Keratinocyte (primary cell): ENCODE measurements around the gene APOB. TPM values are rescaled to one million over a fixed set of nuclear protein-coding genes. Genes with fewer than 3 reads are reported as not detected.

ENCODE experiments used
- DNase-seq: peaks from one replicate; pipeline ENCODE4 v3.0.0-alpha.2; 2011; ENCODE audit warnings: low read depth, missing footprints, low spot score
- FAIRE-seq: peaks from 2 replicates; lab custom pipeline; 2011; peaks lifted over from hg19 to GRCh38; lab: Jason Lieb, UNC
- H2AFZ ChIP-seq: 2 replicates; pipeline ENCODE4 v1.6.0; 2012; ENCODE audit warnings: low read length, control low read depth, inconsistent platforms; ENCODE audit not compliant: control insufficient read depth
- H3K27ac ChIP-seq: 2 replicates; pipeline ENCODE4 v1.5.1; 2011; ENCODE audit warnings: low read length; ENCODE audit not compliant: control insufficient read depth, insufficient read depth
- H3K27me3 ChIP-seq: 3 replicates; pipeline ENCODE4 v1.6.0; 2011; ENCODE audit warnings: low read length; ENCODE audit not compliant: control insufficient read depth, insufficient read depth; ENCODE audit errors: extremely low read depth
- H3K36me3 ChIP-seq, 2 experiments: 2 replicates in 1 of 2; 3 replicates in 1 of 2; pipeline ENCODE4 v1.5.1; 2011; ENCODE audit warnings: low read length in 2 of 2, mild to moderate bottlenecking in 1 of 2; ENCODE audit not compliant: control insufficient read depth in 2 of 2, insufficient read depth in 2 of 2; ENCODE audit errors: extremely low read depth in 1 of 2
- H3K4me1 ChIP-seq: 3 replicates; pipeline ENCODE4 v1.5.1; 2011; ENCODE audit warnings: low read length; ENCODE audit not compliant: control insufficient read depth, insufficient read depth; ENCODE audit errors: extremely low read depth
- H3K4me2 ChIP-seq: 3 replicates; pipeline ENCODE4 v1.6.0; 2011; ENCODE audit warnings: low read depth, low read length; ENCODE audit not compliant: control insufficient read depth, insufficient read depth; ENCODE audit errors: extremely low read depth
- H3K4me3 ChIP-seq, 3 experiments: fragments of 200-600 bp in 1 of 3; sonication (generic) in 1 of 3; 2 replicates in 2 of 3; 3 replicates in 1 of 3; pipeline ENCODE4 v1.5.1; 2011 to 2016; ENCODE audit warnings: low read length in 3 of 3, mild to moderate bottlenecking in 3 of 3, control low read depth in 2 of 3, inconsistent platforms in 1 of 3, low read depth in 1 of 3, mixed read lengths in 1 of 3, mixed run types in 1 of 3, moderate library complexity in 1 of 3; ENCODE audit not compliant: control insufficient read depth in 2 of 3, insufficient read depth in 2 of 3; ENCODE audit errors: extremely low read depth in 1 of 3
- H3K79me2 ChIP-seq: 2 replicates; pipeline ENCODE4 v1.6.0; 2012; ENCODE audit warnings: low read length; ENCODE audit not compliant: control insufficient read depth, insufficient read depth
- H3K9ac ChIP-seq: 3 replicates; pipeline ENCODE4 v1.6.0; 2011; ENCODE audit warnings: low read length; ENCODE audit not compliant: control insufficient read depth, insufficient read depth; ENCODE audit errors: extremely low read depth
- H3K9me1 ChIP-seq: 3 replicates; pipeline ENCODE4 v1.6.0; 2011; ENCODE audit warnings: low read length; ENCODE audit not compliant: control insufficient read depth, insufficient read depth; ENCODE audit errors: extremely low read depth
- H3K9me3 ChIP-seq: 2 replicates; pipeline ENCODE4 v1.5.1; 2012; ENCODE audit warnings: low read depth, low read length; ENCODE audit not compliant: control insufficient read depth
- H4K20me1 ChIP-seq: 3 replicates; pipeline ENCODE4 v1.6.0; 2011; ENCODE audit warnings: low read length; ENCODE audit not compliant: control insufficient read depth, insufficient read depth; ENCODE audit errors: extremely low read depth
- CTCF ChIP-seq, 3 experiments: IDR thresholded peaks in 1 of 3; conservative IDR thresholded peaks in 1 of 3; optimal IDR thresholded peaks in 1 of 3; 2 replicates in 2 of 3; 3 replicates in 1 of 3; pipeline versions ENCODE3 to v1.5.1; 2011; ENCODE audit warnings: low read length in 3 of 3, mild to moderate bottlenecking in 3 of 3, moderate library complexity in 2 of 3, control low read depth in 1 of 3, inconsistent platforms in 1 of 3; ENCODE audit not compliant: insufficient read depth in 2 of 3; ENCODE audit errors: extremely low read depth in 1 of 3
- EZH2 ChIP-seq: IDR thresholded peaks from one replicate; pipeline ENCODE4 v1.6.1; 2012; ENCODE audit warnings: inconsistent platforms, mild to moderate bottlenecking, low read length, moderate library complexity
- dilution Hi-C: fragments of 300-500 bp; cut with MboI; formaldehyde crosslinking; loops from one replicate; pipeline ENCODE4 v1.7.0; 2020; ENCODE audit warnings: low sequenced_read_pairs; ENCODE audit not compliant: extremely low pct_ligation_motif_present
- polyA plus RNA-seq, 5 experiments: library from polyadenylated mRNA; depleted of rRNA in 3 of 5; stranded (reverse) in 3 of 5; stranded (forward) in 1 of 5; unstranded in 1 of 5; fragments of >200 nt; gene quantifications; 1 replicate in 1 of 5; 2 replicates in 3 of 5; 3 replicates in 1 of 5; pipeline versions ENCODE4 v1.2.1 to v1.2.3, GENCODE V29; 2011 to 2012; ENCODE audit warnings: missing spikeins in 2 of 5, low read depth in 1 of 5, low replicate concordance in 1 of 5

APOB gene
- polyA plus RNA-seq, 1 donor (not counting 4 experiments of a cell fraction or from before 2014, with no cell fraction given), result 0.01 TPM

GRCh38 chr2:21007129-21008013 is 36.5 kb downstream of the APOB start:
- DNase-seq (no peak), FAIRE-seq (no peak)
- Histone ChIP-seq H4K20me1 (no peaks in the 10 kb centered on the region), H3K36me3 (no peaks in the 10 kb centered on the region), H3K4me3 (no peak overlapping the region), H3K4me2 (no peak overlapping the region), H3K27ac (no peak overlapping the region), H3K9ac (no peak overlapping the region), H3K27me3 (no peaks in the 10 kb centered on the region), H3K9me1 (no peaks in the 10 kb centered on the region), H3K79me2 (no peaks in the 10 kb centered on the region), H3K9me3 (no peaks in the 10 kb centered on the region), H2AFZ (no peak overlapping the region), H3K4me1 (no peaks in the 10 kb centered on the region)
- TF ChIP-seq EZH2, result no peak
- dilution Hi-C loops, result no loop called here

GRCh38 chr2:21006423-21007128 is 37.3 kb downstream of the APOB start:
- H3K36me3 ChIP-seq, result no peaks in the 10 kb centered on the region
- H3K9me3 ChIP-seq, result no peaks in the 10 kb centered on the region
- H3K9ac ChIP-seq, result no peak overlapping the region
- no peaks in the 10 kb centered on the region for H3K79me2 ChIP-seq
- no peak overlapping the region for H3K4me2 ChIP-seq
- DNase-seq (no peak), FAIRE-seq (no peak)
- no peak for TF ChIP-seq EZH2
- TF ChIP-seq CTCF (optimal IDR thresholded peaks at IDR 0.05 in 1 of 3, IDR thresholded peaks at IDR 0.05 in 1 of 3, conservative IDR thresholded peaks at IDR 0.05 in 1 of 3; ENCODE audit: extremely low read depth in 1 of 3, insufficient read depth in 2 of 3, low read length in 3 of 3), result no peak
- no peaks in the 10 kb centered on the region for H3K4me1 ChIP-seq
- H2AFZ ChIP-seq, result no peak overlapping the region
- H3K27me3 ChIP-seq, result no peaks in the 10 kb centered on the region
- dilution Hi-C loops, result no loop called here
- H3K9me1 ChIP-seq, result no peaks in the 10 kb centered on the region
- H3K27ac ChIP-seq, result no peak overlapping the region
- no peak overlapping the region for H3K4me3 ChIP-seq
- no peaks in the 10 kb centered on the region for H4K20me1 ChIP-seq
